Measurements from ENCODE around the gene C15orf61. TPM values are rescaled to one million over a fixed set of nuclear protein-coding genes. Genes with fewer than 3 reads are reported as not detected.

C15orf61 gene
- total and polyA plus RNA-seq, 2 of the 13 experiments (the other 11 are each of a cell fraction or from before 2014, with no cell fraction given), result 2.1 to 6.6 TPM

- TF ChIP-seq GMEB1 (CRISPR knock-in tag; IDR thresholded peaks at IDR 0.05; ENCODE audit: borderline replicate concordance), result no peak
- TF ChIP-seq MED1 (CRISPR knock-in tag; IDR thresholded peaks at IDR 0.05), result no peak
Measured at GRCh38 chr15:67569668-67570067, 48.7 kb downstream of the C15orf61 start (continued).

GRCh38 chr15:67570875-67571647 is 50.1 kb downstream of the C15orf61 start:
- Histone ChIP-seq H3K4me3 (replicated peaks in 1 of 3; ENCODE audit: insufficient read depth in 1 of 3, low read depth in 2 of 3, low read length in 3 of 3) (no peak overlapping the region), H3K9ac (ENCODE audit: insufficient read depth, low read depth, low read length) (no peak overlapping the region), H3K9me3 (ENCODE audit: low read length) (no peaks in the 10 kb centered on the region), H3K27me3 (ENCODE audit: control insufficient read depth in 1 of 2, insufficient read depth in 2 of 2, low read length in 2 of 2) (no peaks in the 10 kb centered on the region), H3K79me2 (ENCODE audit: insufficient read depth, low read length) (no peaks in the 10 kb centered on the region), H3K4me2 (ENCODE audit: low read depth, low read length) (no peak overlapping the region), H3K27ac (ENCODE audit: extremely low read length, insufficient read depth, low read length) (no peak overlapping the region), H3K36me3 (replicated peaks in 1 of 2; ENCODE audit: control insufficient read depth in 1 of 2, insufficient read depth in 2 of 2, low read length in 2 of 2) (no peaks in the 10 kb centered on the region; a peak in 1 of 5 replicates), H2AFZ (ENCODE audit: low read length) (no peak overlapping the region), H3K4me1 (ENCODE audit: insufficient read depth, low read length) (no peaks in the 10 kb centered on the region), H4K20me1 (ENCODE audit: insufficient read depth, low read length) (no peaks in the 10 kb centered on the region)
- WGBS (ENCODE audit: low lambda C conversion rate), result 95% methylated on average over 4 of the region's 4 CpGs
- intact Hi-C loops (cut with micrococcal nuclease; ENCODE audit: unreplicated experiment) (no loop called here), in situ Hi-C loops (cut with HindIII; ENCODE audit: extremely low pct_ligation_motif_present, low pct_unique_long_range_greater_than_20kb) (no loop called here)
- FAIRE-seq, result no peak
- POLR2A ChIA-PET, result no interaction called here
- CTCF ChIA-PET (ENCODE audit: low intra/inter-chr PET ratio, low total read pairs), result no interaction called here
- no peak for ATAC-seq
- no TSS peak for BruUV-seq (replicated peaks)
- DNase-seq (ENCODE audit: low spot score), result no peak
- no peak for TF ChIP-seq HMGXB3 (CRISPR knock-in tag; IDR thresholded peaks at IDR 0.05; ENCODE audit: borderline replicate concordance)
- no peak for TF ChIP-seq ZNF563 (CRISPR knock-in tag; IDR thresholded peaks at IDR 0.05)
- no peak for TF ChIP-seq CENPT (CRISPR knock-in tag; IDR thresholded peaks at IDR 0.05; ENCODE audit: low read depth)
- no peak for TF ChIP-seq PHF21A (CRISPR knock-in tag; IDR thresholded peaks at IDR 0.05)
- no peak for TF ChIP-seq ZNF232 (CRISPR knock-in tag; IDR thresholded peaks at IDR 0.05; ENCODE audit: borderline replicate concordance)
- TF ChIP-seq CEBPZ (IDR thresholded peaks at IDR 0.05; ENCODE audit: low read length), result no peak
- TF ChIP-seq HMGXB4 (CRISPR knock-in tag; IDR thresholded peaks at IDR 0.05; ENCODE audit: borderline replicate concordance in 1 of 2, low read depth in 1 of 2), result no peak
